GM23338 (cell line): Measurements from ENCODE around the gene DIAPH3. TPM values are rescaled to one million over a fixed set of nuclear protein-coding genes. Genes with fewer than 3 reads are reported as not detected.

ENCODE experiments used
- ATAC-seq: fragments of 200-7000 bp; cut with Tn5 transposase; 3 replicates; pipeline ENCODE4 v1.9.1; 2020
- DNase-seq: peaks from one replicate; pipeline ENCODE4 v3.0.0-alpha.2; 2015; ENCODE audit warnings: low spot score
- H2AFZ ChIP-seq: fragments of 200-600 bp; sonication (generic); 2 replicates; pipeline ENCODE4 v1.8.0; 2016; ENCODE audit warnings: antibody characterized with exemption, mild to moderate bottlenecking, moderate library complexity
- H3F3A ChIP-seq: fragments of 200-600 bp; sonication (generic); replicated peaks from 2 replicates; pipeline ENCODE4 v1.8.0; 2017; ENCODE audit warnings: antibody characterized with exemption, mixed run types, low read depth
- H3K27ac ChIP-seq: fragments of 200-600 bp; sonication (generic); 2 replicates; pipeline ENCODE4 v1.6.1; 2016; ENCODE audit warnings: low read depth
- H3K27me3 ChIP-seq: fragments of 200-600 bp; sonication (generic); 2 replicates; pipeline ENCODE4 v1.8.0; 2016; ENCODE audit warnings: mild to moderate bottlenecking, mixed run types, moderate library complexity; ENCODE audit not compliant: insufficient read depth
- H3K36me3 ChIP-seq: fragments of 200-600 bp; sonication (generic); 2 replicates; pipeline ENCODE4 v1.8.0; 2016; ENCODE audit warnings: mild to moderate bottlenecking; ENCODE audit not compliant: insufficient read depth
- H3K4me1 ChIP-seq: fragments of 200-600 bp; sonication (generic); 2 replicates; pipeline ENCODE4 v1.8.0; 2016; ENCODE audit warnings: mild to moderate bottlenecking, moderate library complexity; ENCODE audit not compliant: insufficient read depth
- H3K4me2 ChIP-seq: fragments of 200-600 bp; sonication (generic); 2 replicates; pipeline ENCODE4 v1.7.1; 2017; ENCODE audit warnings: mixed run types
- H3K4me3 ChIP-seq: fragments of 200-600 bp; sonication (generic); 2 replicates; pipeline ENCODE4 v1.6.1; 2016; ENCODE audit warnings: mixed run types
- H3K79me2 ChIP-seq: fragments of 200-600 bp; sonication (generic); replicated peaks from 2 replicates; pipeline ENCODE4 v1.8.0; 2017; ENCODE audit warnings: mild to moderate bottlenecking; ENCODE audit not compliant: insufficient read depth
- H3K9me2 ChIP-seq: fragments of 200-600 bp; sonication (generic); 2 replicates; pipeline ENCODE4 v1.8.0; 2017; ENCODE audit not compliant: insufficient read depth
- H4K20me1 ChIP-seq: fragments of 200-600 bp; sonication (generic); replicated peaks from 2 replicates; pipeline ENCODE4 v1.8.0; 2017; ENCODE audit warnings: mild to moderate bottlenecking; ENCODE audit not compliant: insufficient read depth
- H3K27ac Mint-ChIP-seq: 2 replicates; pipeline ENCODE4 v1.8.0; 2020; ENCODE audit warnings: inconsistent platforms, mild to moderate bottlenecking, moderate library complexity, mixed read lengths
- H3K27me3 Mint-ChIP-seq: 3 replicates; pipeline ENCODE4 v1.8.0; 2022; ENCODE audit warnings: low read depth, mild to moderate bottlenecking, moderate library complexity, mixed read lengths, inconsistent platforms; ENCODE audit not compliant: insufficient read depth, poor library complexity
- H3K36me3 Mint-ChIP-seq: 3 replicates; pipeline ENCODE4 v1.8.0; 2021; ENCODE audit warnings: low read depth, mild to moderate bottlenecking, inconsistent platforms, moderate library complexity, mixed read lengths
- H3K4me1 Mint-ChIP-seq: 3 replicates; pipeline ENCODE4 v1.8.0; 2020; ENCODE audit warnings: mild to moderate bottlenecking, inconsistent platforms, mixed read lengths
- H3K4me3 Mint-ChIP-seq: 3 replicates; pipeline ENCODE4 v1.8.0; 2021; ENCODE audit warnings: moderate library complexity, mild to moderate bottlenecking, inconsistent platforms, mixed read lengths
- H3K9me3 Mint-ChIP-seq: 3 replicates; pipeline ENCODE4 v1.8.0; 2020; ENCODE audit warnings: moderate library complexity, mild to moderate bottlenecking, inconsistent platforms, mixed read lengths
- CREB1 ChIP-seq: fragments of 250-450 bp; sonication (Bioruptor Pico); IDR thresholded peaks from 2 replicates; pipeline ENCODE4 v1.5.0; 2020; ENCODE audit warnings: low read depth, mild to moderate bottlenecking, moderate library complexity
- EZH2 ChIP-seq: fragments of 200-600 bp; sonication (generic); IDR thresholded peaks from one replicate; pipeline ENCODE4 v1.8.0; 2017; ENCODE audit warnings: antibody characterized with exemption, mild to moderate bottlenecking, low read depth; ENCODE audit not compliant: unreplicated experiment
- EZH2phosphoT487 ChIP-seq: fragments of 200-600 bp; sonication (generic); IDR thresholded peaks from one replicate; pipeline ENCODE4 v1.8.1; 2018; ENCODE audit warnings: antibody characterized with exemption; ENCODE audit not compliant: unreplicated experiment
- JUNB ChIP-seq: IDR thresholded peaks from one replicate; pipeline ENCODE4 v1.6.1; 2016; ENCODE audit warnings: antibody characterized with exemption; ENCODE audit not compliant: unreplicated experiment
- NANOG ChIP-seq: IDR thresholded peaks from 2 replicates; pipeline ENCODE4 v1.6.1; 2016; ENCODE audit warnings: antibody characterized with exemption, borderline replicate concordance
- POLR2AphosphoS5 ChIP-seq: IDR thresholded peaks from 2 replicates; pipeline ENCODE4 v1.6.1; 2016; ENCODE audit warnings: antibody characterized with exemption, low read depth
- STAT1 ChIP-seq: IDR thresholded peaks from one replicate; pipeline ENCODE4 v1.6.1; 2016; ENCODE audit warnings: antibody characterized with exemption; ENCODE audit not compliant: unreplicated experiment
- ZNF114 ChIP-seq: fragments of 250-450 bp; sonication (Bioruptor Pico); IDR thresholded peaks from 2 replicates; pipeline ENCODE4 v1.5.0; 2020; ENCODE audit warnings: mild to moderate bottlenecking, moderate library complexity
- ZNF331 ChIP-seq: fragments of 250-450 bp; sonication (Bioruptor Pico); IDR thresholded peaks from 2 replicates; pipeline ENCODE4 v1.5.0; 2020; ENCODE audit warnings: low read depth, mild to moderate bottlenecking, moderate library complexity
- polyA plus RNA-seq: library from polyadenylated mRNA; unstranded; fragments of >200 nt; fragmentation: Nextera tagmentation; extraction: Ambion mirVana; gene quantifications from 2 replicates; pipeline ENCODE4 v1.2.1, GENCODE V29; 2016
- total RNA-seq: library from RNA; depleted of rRNA; stranded (reverse); fragments of >200 nt; shearing (Covaris generic); gene quantifications from 2 replicates; pipeline ENCODE4 v1.2.3, GENCODE V29; 2014
- TF ChIP-seq, protein P1 (sequence below), 2 experiments: fragments of 200-600 bp in 1 of 2; sonication (generic) in 1 of 2; conservative IDR thresholded peaks; 2 replicates each; pipeline versions ENCODE4 v1.5.1 to v1.6.1; 2016 to 2017; ENCODE audit warnings: antibody characterized with exemption in 2 of 2, low read depth in 2 of 2, mild to moderate bottlenecking in 2 of 2, moderate library complexity in 1 of 2
- TF ChIP-seq, protein P2 (sequence below): fragments of 250-450 bp; sonication (Bioruptor Pico); IDR thresholded peaks from 2 replicates; pipeline ENCODE4 v1.5.0; 2020; ENCODE audit warnings: mild to moderate bottlenecking, moderate library complexity
- TF ChIP-seq, protein P3 (sequence below): IDR thresholded peaks from 2 replicates; pipeline ENCODE4 v1.6.1; 2016; ENCODE audit warnings: antibody characterized with exemption
- TF ChIP-seq, protein P4 (sequence below): IDR thresholded peaks from one replicate; pipeline ENCODE4 v1.6.1; 2018; ENCODE audit warnings: antibody characterized with exemption; ENCODE audit not compliant: unreplicated experiment

DIAPH3 gene
- total and polyA plus RNA-seq, 2 experiments from 2014 or later, result 23.4 to 30.2 TPM

DNA sequence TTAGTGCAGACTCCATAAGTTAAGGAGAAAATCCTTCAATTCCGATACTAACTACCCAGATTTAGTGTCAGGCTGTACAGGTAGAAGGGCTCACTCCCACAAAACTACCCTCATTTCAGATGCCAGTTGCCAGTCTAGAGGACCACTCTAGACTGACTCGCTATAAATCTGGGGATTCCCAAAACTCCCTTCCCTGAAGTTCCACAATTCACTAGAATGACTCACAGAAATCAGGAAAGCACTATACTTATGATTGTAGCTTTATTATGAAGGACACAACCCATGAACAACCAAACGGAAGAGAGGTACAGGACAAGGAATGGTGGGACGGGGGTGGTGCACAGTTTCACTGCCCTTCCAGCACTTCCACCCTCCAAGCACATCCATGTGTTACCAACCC, 321.2 kb downstream of the DIAPH3 start:
- Histone ChIP-seq H3K4me2 (no peak overlapping the region), H3F3A (no peaks in the 10 kb centered on the region), H2AFZ (no peak overlapping the region), H3K36me3 (no peaks in the 10 kb centered on the region), H3K4me1 (peaks cover 17% of the 10 kb centered on the region; the same call in 1 of the 2 replicates), H3K79me2 (no peaks in the 10 kb centered on the region), H3K27ac (no peak overlapping the region), H3K27me3 (no peaks in the 10 kb centered on the region), H3K4me3 (no peak overlapping the region), H4K20me1 (no peaks in the 10 kb centered on the region), H3K9me2 (no peaks in the 10 kb centered on the region)
- Mint-ChIP-seq H3K9me3 (no peaks in the 10 kb centered on the region), H3K27me3 (no peaks in the 10 kb centered on the region), H3K36me3 (no peaks in the 10 kb centered on the region), H3K4me3 (no peak overlapping the region), H3K4me1 (peaks cover 25% of the 10 kb centered on the region), H3K27ac (peak overlapping the region; percentile 13; the same call in 1 of the 2 replicates)
- ATAC-seq (no peak), DNase-seq (no peak)
- no peak for TF ChIP-seq STAT1
- TF ChIP-seq, protein P1, sequence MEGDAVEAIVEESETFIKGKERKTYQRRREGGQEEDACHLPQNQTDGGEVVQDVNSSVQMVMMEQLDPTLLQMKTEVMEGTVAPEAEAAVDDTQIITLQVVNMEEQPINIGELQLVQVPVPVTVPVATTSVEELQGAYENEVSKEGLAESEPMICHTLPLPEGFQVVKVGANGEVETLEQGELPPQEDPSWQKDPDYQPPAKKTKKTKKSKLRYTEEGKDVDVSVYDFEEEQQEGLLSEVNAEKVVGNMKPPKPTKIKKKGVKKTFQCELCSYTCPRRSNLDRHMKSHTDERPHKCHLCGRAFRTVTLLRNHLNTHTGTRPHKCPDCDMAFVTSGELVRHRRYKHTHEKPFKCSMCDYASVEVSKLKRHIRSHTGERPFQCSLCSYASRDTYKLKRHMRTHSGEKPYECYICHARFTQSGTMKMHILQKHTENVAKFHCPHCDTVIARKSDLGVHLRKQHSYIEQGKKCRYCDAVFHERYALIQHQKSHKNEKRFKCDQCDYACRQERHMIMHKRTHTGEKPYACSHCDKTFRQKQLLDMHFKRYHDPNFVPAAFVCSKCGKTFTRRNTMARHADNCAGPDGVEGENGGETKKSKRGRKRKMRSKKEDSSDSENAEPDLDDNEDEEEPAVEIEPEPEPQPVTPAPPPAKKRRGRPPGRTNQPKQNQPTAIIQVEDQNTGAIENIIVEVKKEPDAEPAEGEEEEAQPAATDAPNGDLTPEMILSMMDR (conservative IDR thresholded peaks at IDR 0.05; ENCODE audit: low read depth in 2 of 2), result no peak
- no peak for TF ChIP-seq EZH2phosphoT487
- TF ChIP-seq CREB1 (CRISPR knock-in tag), result no peak
- no peak for TF ChIP-seq POLR2AphosphoS5
- TF ChIP-seq EZH2, result no peak
- TF ChIP-seq, protein P2, sequence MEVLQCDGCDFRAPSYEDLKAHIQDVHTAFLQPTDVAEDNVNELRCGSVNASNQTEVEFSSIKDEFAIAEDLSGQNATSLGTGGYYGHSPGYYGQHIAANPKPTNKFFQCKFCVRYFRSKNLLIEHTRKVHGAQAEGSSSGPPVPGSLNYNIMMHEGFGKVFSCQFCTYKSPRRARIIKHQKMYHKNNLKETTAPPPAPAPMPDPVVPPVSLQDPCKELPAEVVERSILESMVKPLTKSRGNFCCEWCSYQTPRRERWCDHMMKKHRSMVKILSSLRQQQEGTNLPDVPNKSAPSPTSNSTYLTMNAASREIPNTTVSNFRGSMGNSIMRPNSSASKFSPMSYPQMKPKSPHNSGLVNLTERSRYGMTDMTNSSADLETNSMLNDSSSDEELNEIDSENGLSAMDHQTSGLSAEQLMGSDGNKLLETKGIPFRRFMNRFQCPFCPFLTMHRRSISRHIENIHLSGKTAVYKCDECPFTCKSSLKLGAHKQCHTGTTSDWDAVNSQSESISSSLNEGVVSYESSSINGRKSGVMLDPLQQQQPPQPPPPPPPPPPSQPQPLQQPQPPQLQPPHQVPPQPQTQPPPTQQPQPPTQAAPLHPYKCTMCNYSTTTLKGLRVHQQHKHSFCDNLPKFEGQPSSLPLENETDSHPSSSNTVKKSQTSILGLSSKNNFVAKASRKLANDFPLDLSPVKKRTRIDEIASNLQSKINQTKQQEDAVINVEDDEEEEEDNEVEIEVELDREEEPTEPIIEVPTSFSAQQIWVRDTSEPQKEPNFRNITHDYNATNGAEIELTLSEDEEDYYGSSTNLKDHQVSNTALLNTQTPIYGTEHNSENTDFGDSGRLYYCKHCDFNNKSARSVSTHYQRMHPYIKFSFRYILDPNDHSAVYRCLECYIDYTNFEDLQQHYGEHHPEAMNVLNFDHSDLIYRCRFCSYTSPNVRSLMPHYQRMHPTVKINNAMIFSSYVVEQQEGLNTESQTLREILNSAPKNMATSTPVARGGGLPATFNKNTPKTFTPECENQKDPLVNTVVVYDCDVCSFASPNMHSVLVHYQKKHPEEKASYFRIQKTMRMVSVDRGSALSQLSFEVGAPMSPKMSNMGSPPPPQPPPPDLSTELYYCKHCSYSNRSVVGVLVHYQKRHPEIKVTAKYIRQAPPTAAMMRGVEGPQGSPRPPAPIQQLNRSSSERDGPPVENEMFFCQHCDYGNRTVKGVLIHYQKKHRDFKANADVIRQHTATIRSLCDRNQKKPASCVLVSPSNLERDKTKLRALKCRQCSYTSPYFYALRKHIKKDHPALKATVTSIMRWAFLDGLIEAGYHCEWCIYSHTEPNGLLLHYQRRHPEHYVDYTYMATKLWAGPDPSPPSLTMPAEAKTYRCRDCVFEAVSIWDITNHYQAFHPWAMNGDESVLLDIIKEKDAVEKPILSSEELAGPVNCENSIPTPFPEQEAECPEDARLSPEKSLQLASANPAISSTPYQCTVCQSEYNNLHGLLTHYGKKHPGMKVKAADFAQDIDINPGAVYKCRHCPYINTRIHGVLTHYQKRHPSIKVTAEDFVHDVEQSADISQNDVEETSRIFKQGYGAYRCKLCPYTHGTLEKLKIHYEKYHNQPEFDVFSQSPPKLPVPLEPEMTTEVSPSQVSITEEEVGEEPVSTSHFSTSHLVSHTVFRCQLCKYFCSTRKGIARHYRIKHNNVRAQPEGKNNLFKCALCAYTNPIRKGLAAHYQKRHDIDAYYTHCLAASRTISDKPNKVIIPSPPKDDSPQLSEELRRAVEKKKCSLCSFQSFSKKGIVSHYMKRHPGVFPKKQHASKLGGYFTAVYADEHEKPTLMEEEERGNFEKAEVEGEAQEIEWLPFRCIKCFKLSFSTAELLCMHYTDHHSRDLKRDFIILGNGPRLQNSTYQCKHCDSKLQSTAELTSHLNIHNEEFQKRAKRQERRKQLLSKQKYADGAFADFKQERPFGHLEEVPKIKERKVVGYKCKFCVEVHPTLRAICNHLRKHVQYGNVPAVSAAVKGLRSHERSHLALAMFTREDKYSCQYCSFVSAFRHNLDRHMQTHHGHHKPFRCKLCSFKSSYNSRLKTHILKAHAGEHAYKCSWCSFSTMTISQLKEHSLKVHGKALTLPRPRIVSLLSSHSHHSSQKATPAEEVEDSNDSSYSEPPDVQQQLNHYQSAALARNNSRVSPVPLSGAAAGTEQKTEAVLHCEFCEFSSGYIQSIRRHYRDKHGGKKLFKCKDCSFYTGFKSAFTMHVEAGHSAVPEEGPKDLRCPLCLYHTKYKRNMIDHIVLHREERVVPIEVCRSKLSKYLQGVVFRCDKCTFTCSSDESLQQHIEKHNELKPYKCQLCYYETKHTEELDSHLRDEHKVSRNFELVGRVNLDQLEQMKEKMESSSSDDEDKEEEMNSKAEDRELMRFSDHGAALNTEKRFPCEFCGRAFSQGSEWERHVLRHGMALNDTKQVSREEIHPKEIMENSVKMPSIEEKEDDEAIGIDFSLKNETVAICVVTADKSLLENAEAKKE (CRISPR knock-in tag), result no peak
- TF ChIP-seq, protein P3, sequence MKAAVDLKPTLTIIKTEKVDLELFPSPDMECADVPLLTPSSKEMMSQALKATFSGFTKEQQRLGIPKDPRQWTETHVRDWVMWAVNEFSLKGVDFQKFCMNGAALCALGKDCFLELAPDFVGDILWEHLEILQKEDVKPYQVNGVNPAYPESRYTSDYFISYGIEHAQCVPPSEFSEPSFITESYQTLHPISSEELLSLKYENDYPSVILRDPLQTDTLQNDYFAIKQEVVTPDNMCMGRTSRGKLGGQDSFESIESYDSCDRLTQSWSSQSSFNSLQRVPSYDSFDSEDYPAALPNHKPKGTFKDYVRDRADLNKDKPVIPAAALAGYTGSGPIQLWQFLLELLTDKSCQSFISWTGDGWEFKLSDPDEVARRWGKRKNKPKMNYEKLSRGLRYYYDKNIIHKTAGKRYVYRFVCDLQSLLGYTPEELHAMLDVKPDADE, result no peak
- no peak for TF ChIP-seq NANOG
- no peak for TF ChIP-seq ZNF331 (CRISPR knock-in tag)
- TF ChIP-seq ZNF114 (CRISPR knock-in tag), result no peak
- no peak for TF ChIP-seq JUNB
- TF ChIP-seq, protein P4, sequence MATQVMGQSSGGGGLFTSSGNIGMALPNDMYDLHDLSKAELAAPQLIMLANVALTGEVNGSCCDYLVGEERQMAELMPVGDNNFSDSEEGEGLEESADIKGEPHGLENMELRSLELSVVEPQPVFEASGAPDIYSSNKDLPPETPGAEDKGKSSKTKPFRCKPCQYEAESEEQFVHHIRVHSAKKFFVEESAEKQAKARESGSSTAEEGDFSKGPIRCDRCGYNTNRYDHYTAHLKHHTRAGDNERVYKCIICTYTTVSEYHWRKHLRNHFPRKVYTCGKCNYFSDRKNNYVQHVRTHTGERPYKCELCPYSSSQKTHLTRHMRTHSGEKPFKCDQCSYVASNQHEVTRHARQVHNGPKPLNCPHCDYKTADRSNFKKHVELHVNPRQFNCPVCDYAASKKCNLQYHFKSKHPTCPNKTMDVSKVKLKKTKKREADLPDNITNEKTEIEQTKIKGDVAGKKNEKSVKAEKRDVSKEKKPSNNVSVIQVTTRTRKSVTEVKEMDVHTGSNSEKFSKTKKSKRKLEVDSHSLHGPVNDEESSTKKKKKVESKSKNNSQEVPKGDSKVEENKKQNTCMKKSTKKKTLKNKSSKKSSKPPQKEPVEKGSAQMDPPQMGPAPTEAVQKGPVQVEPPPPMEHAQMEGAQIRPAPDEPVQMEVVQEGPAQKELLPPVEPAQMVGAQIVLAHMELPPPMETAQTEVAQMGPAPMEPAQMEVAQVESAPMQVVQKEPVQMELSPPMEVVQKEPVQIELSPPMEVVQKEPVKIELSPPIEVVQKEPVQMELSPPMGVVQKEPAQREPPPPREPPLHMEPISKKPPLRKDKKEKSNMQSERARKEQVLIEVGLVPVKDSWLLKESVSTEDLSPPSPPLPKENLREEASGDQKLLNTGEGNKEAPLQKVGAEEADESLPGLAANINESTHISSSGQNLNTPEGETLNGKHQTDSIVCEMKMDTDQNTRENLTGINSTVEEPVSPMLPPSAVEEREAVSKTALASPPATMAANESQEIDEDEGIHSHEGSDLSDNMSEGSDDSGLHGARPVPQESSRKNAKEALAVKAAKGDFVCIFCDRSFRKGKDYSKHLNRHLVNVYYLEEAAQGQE, result no peak
